ENCODE data around the gene MSANTD2.

The MSANTD2 gene

GRCh38 chr11:124830749-124831148 is 30.5 kb upstream of the MSANTD2 start:
- no peak overlapping the region for H3K4me3 ChIP-seq (ENCODE audit: low read depth, low read length)
- TF ChIP-seq CTCF (IDR thresholded peaks at IDR 0.05; ENCODE audit: low read depth, low read length), result no peak
- no peak overlapping the region for H3K27ac ChIP-seq
- no peaks in the 10 kb centered on the region for H3K36me3 ChIP-seq
- H3K27me3 ChIP-seq (ENCODE audit: insufficient read depth, low read depth, severe bottlenecking), result no peaks in the 10 kb centered on the region
- no peaks in the 10 kb centered on the region for H3K9me3 ChIP-seq (ENCODE audit: severe bottlenecking)
- no peak for DNase-seq

- no peak for TF ChIP-seq CTCF (IDR thresholded peaks at IDR 0.05; ENCODE audit: low read depth, low read length)
- Histone ChIP-seq H3K27me3 (ENCODE audit: insufficient read depth, low read depth, severe bottlenecking) (no peaks in the 10 kb centered on the region), H3K4me3 (ENCODE audit: low read depth, low read length) (no peak overlapping the region), H3K27ac (no peak overlapping the region), H3K36me3 (no peaks in the 10 kb centered on the region), H3K9me3 (ENCODE audit: severe bottlenecking) (no peaks in the 10 kb centered on the region)
- no peak for DNase-seq
Observed at GRCh38 chr11:124829986-124830385, 29.8 kb upstream of the MSANTD2 start.

- Histone ChIP-seq H3K9me3 (ENCODE audit: severe bottlenecking) (no peaks in the 10 kb centered on the region), H3K27me3 (ENCODE audit: insufficient read depth, low read depth, severe bottlenecking) (no peaks in the 10 kb centered on the region), H3K27ac (no peak overlapping the region), H3K36me3 (no peaks in the 10 kb centered on the region), H3K4me3 (ENCODE audit: low read depth, low read length) (no peak overlapping the region)
- no peak for TF ChIP-seq CTCF (IDR thresholded peaks at IDR 0.05; ENCODE audit: low read depth, low read length)
- DNase-seq, result no peak
Observed at GRCh38 chr11:124825876-124826275, 25.7 kb upstream of the MSANTD2 start.

GRCh38 chr11:124823512-124824376 is 23.5 kb upstream of the MSANTD2 start:
- no peak for DNase-seq
- no peaks in the 10 kb centered on the region for H3K27me3 ChIP-seq (ENCODE audit: insufficient read depth, low read depth, severe bottlenecking)
- no peaks in the 10 kb centered on the region for H3K9me3 ChIP-seq (ENCODE audit: severe bottlenecking)
- H3K27ac ChIP-seq, result no peak overlapping the region
- H3K36me3 ChIP-seq, result no peaks in the 10 kb centered on the region
- H3K4me3 ChIP-seq (ENCODE audit: low read depth, low read length), result no peak overlapping the region
- no peak for TF ChIP-seq CTCF (IDR thresholded peaks at IDR 0.05; ENCODE audit: low read depth, low read length)

GRCh38 chr11:124821995-124822730 is 22.0 kb upstream of the MSANTD2 start:
- Histone ChIP-seq H3K36me3 (no peaks in the 10 kb centered on the region), H3K4me3 (ENCODE audit: low read depth, low read length) (no peak overlapping the region), H3K27me3 (ENCODE audit: insufficient read depth, low read depth, severe bottlenecking) (no peaks in the 10 kb centered on the region), H3K9me3 (ENCODE audit: severe bottlenecking) (no peaks in the 10 kb centered on the region), H3K27ac (no peak overlapping the region)
- TF ChIP-seq CTCF (IDR thresholded peaks at IDR 0.05; ENCODE audit: low read depth, low read length), result no peak
- no peak for DNase-seq

Measured in WERI-Rb-1 (cell line).